ENCODE results near the gene PBX1. TPM values are rescaled to one million over a fixed set of nuclear protein-coding genes. Genes with fewer than 3 reads are reported as not detected.

PBX1 gene
- total and polyA plus RNA-seq, 2 donors (not counting 3 experiments of a cell fraction or from before 2014, with no cell fraction given): 10.7 to 24.1 TPM

DNA sequence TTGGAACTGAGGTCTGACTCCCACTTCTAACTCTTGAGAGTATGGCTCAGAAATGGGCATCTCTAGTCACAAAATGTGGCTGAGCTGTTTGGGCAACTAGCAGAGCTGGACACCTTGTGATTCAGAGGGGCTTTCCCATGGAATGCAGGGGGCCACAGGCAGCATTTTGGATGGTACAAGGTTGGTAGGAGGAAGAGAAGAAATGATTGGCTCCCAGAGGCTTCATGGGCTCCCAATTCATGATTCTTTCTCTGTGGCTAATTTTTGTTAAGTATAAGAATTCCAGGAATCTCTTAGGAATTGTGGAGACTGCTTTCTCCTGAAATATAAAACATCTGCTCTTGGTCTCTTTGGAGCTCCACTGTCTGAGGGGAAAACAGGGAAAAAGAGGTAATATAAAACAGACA lies 49.7 kb downstream of the PBX1 start:
- Histone ChIP-seq H4K20me1 (replicated peaks; ENCODE audit: control insufficient read depth, extremely low read depth, insufficient read depth, low read length) (no peaks in the 10 kb centered on the region), H3K9me1 (replicated peaks; ENCODE audit: control insufficient read depth, extremely low read depth, insufficient read depth, low read length) (no peaks in the 10 kb centered on the region), H2AFZ (ENCODE audit: low read depth, low read length) (no peak overlapping the region), H3K27me3 (ENCODE audit: control insufficient read depth in 2 of 2, insufficient read depth in 2 of 2, low read length in 2 of 2) (no peaks in the 10 kb centered on the region), H3K79me2 (ENCODE audit: control insufficient read depth, insufficient read depth, low read length) (no peaks in the 10 kb centered on the region), H3K4me1 (ENCODE audit: control insufficient read depth, extremely low read depth, insufficient read depth, low read length) (peaks cover 7% of the 10 kb centered on the region), H3K4me3 (replicated peaks in 1 of 3; ENCODE audit: insufficient read depth in 1 of 3, low read depth in 1 of 3, low read length in 3 of 3) (no peak overlapping the region), H3K4me2 (ENCODE audit: insufficient read depth, low read length) (no peak overlapping the region), H3K36me3 (ENCODE audit: control insufficient read depth in 2 of 2, extremely low read depth in 1 of 2, insufficient read depth in 2 of 2, low read length in 2 of 2) (no peaks in the 10 kb centered on the region), H3K9me3 (replicated peaks; ENCODE audit: control insufficient read depth, insufficient read depth, low read length) (no peaks in the 10 kb centered on the region), H3K27ac (ENCODE audit: insufficient read depth, low read depth, low read length) (no peak overlapping the region), H3K9ac (replicated peaks; ENCODE audit: extremely low read depth, insufficient read depth, low read length) (no peak overlapping the region)
- BruUV-seq (replicated peaks): no TSS peak
- TF ChIP-seq GATA2 (IDR thresholded peaks at IDR 0.05; ENCODE audit: insufficient read depth, insufficient read length, low read depth, low read length) (no peak), POLR2AphosphoS5 (IDR thresholded peaks at IDR 0.05; ENCODE audit: insufficient read depth, low read depth, low read length) (no peak), POLR2A (IDR thresholded peaks at IDR 0.05; ENCODE audit: low read depth, low read length) (no peak), FOS (IDR thresholded peaks at IDR 0.05; ENCODE audit: borderline replicate concordance, insufficient read depth, low read length) (no peak), EZH2 (IDR thresholded peaks at IDR 0.05; ENCODE audit: borderline replicate concordance, low read depth, low read length, severe bottlenecking) (no peak)
- TF ChIP-seq, protein P1, sequence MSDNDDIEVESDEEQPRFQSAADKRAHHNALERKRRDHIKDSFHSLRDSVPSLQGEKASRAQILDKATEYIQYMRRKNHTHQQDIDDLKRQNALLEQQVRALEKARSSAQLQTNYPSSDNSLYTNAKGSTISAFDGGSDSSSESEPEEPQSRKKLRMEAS (IDR thresholded peaks at IDR 0.05; ENCODE audit: insufficient read depth, insufficient read length): no peak
- TF ChIP-seq, protein P2, sequence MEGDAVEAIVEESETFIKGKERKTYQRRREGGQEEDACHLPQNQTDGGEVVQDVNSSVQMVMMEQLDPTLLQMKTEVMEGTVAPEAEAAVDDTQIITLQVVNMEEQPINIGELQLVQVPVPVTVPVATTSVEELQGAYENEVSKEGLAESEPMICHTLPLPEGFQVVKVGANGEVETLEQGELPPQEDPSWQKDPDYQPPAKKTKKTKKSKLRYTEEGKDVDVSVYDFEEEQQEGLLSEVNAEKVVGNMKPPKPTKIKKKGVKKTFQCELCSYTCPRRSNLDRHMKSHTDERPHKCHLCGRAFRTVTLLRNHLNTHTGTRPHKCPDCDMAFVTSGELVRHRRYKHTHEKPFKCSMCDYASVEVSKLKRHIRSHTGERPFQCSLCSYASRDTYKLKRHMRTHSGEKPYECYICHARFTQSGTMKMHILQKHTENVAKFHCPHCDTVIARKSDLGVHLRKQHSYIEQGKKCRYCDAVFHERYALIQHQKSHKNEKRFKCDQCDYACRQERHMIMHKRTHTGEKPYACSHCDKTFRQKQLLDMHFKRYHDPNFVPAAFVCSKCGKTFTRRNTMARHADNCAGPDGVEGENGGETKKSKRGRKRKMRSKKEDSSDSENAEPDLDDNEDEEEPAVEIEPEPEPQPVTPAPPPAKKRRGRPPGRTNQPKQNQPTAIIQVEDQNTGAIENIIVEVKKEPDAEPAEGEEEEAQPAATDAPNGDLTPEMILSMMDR (IDR thresholded peaks at IDR 0.05; ENCODE audit: extremely low read depth in 1 of 2, insufficient read depth in 1 of 2, low read depth in 1 of 2, low read length in 2 of 2): no peak
- dilution Hi-C loops (cut with MboI; ENCODE audit: extremely low pct_ligation_motif_present, low sequenced_read_pairs): no loop called here
- no peak for FAIRE-seq
- no peak for DNase-seq (ENCODE audit: low read depth, low spot score)
- intact Hi-C loops (cut with micrococcal nuclease): no loop called here
- POLR2A ChIA-PET: no interaction called here
- CTCF ChIA-PET: no interaction called here
